HG02678 (cell line): ENCODE measurements around the gene CYP3A5.
"Not testable (repeated sequence)": the region's sequence is repeated elsewhere in the genome, so short reads cannot be mapped to it uniquely, and the experiment has no call there.

Experiments
- ATAC-seq: cut with Tn5 transposase; IDR thresholded peaks from one replicate; pipeline ENCODE4 v1.9.1; 2021; ENCODE audit warnings: mild to moderate bottlenecking, moderate library complexity; ENCODE audit not compliant: unreplicated experiment

CYP3A5 gene

DNA sequence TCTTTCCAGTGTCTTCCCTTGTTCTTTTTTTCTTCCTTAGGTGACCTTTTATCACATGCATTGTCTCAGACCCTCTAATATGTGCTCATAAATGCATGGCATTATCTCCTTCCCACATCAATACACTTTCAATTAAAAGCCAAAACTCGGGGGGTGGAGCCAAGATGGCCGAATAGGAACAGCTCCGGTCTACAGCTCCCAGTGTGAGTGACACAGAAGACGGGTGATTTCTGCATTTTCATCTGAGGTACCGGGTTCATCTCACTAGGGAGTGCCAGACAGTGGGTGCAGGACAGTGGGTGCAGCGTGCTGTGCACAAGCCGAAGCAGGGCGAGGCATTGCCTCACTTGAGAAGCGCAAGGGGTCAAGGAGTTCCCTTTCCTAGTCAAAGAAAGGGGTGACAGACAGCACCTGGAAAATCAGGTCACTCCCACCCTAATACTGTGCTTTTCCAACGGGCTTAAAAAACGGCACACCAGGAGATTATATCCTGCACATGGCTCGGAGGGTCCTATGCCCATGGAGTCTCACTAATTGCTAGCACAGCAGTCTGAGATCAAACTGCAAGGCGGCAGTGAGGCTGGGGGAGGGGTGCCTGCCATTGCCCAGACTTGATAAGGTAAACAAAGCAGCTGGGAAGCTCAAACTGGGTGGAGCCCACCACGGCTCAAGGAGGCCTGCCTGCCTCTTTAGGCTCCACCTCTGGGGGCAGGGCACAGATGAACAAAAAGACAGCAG lies 6.2 kb upstream of the CYP3A5 start:
- not testable (repeated sequence) for ATAC-seq

- ATAC-seq: no peak
Measured at GRCh38 chr7:99685129-99685758, 5.4 kb upstream of the CYP3A5 start.

DNA sequence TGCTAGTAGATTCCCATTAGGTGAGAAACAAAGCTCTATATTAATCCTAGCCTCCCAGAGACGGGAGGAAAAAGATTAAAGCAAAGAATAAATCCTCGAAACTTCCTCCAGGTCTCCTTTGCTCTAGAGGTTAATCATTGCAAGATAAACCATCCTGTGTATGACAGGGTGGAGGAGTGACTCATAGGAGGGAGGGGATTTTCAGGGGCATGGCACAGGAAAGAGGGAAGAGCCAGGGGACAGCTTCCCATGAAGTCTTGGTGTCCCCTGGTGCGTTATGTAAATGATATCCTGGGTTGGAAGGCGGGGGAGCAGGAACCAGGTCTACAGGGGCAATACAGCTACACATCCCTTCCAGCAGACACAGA lies 780 bp downstream of the CYP3A5 start:
- no peak for ATAC-seq

DNA sequence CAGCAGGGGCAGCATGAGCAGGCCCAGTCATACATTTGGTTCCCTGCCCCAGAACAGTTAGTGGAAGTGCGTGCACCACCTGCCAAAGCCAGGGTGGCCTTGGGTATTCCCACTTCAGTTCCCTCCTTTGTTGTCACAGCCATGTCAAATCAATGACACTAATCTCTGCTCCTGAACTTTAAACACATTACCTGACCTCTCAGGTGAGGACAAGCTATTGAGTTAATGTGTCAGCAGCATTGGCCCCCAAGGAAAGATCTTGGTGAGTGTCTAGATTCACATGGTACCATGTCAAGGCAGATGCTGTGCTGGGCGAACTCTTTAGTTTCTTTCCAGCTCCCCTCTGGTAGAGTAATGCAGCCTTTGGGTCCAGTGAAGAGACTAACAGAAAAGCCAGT lies 2.1 kb downstream of the CYP3A5 start:
- no peak for ATAC-seq

- ATAC-seq: no peak
Measured at GRCh38 chr7:99677013-99677647, 2.7 kb downstream of the CYP3A5 start.

DNA sequence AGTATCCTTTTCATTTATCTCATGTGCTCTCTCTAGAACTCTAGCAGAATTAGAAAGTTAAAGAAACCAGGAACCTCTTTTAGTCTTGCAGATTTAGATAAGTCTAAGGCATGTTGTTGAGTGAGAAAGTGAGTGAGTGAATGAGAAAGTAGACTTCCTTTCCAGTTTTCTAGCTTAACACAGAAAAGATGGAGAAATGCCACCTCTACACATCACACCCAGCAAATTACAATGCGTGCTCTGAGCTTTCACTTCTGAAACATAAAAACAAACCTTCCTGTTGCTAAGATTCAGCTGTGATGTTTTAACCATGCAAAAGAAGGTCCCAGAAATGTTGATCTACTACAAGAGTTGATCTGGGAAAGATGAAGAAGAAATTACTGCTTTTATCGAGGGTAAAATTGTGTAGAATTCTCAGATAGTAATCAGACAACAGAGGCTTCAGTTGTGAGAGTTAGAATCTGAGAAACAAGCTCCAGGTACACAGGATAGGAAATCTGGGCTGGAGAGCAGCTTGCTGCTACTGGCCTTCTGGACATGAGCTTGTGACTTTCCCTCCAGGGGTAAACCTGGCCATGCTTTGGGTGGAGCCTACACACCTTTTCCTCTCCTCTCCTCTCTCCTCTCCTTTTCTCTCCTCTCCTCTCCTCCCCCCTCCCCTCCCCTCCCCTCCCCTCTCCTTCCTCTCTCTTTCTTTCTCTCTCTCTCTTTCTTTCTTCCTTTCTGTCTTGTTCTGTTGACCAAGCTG lies 4.6 kb downstream of the CYP3A5 start:
- ATAC-seq: no peak

- no peak for ATAC-seq
Measured at GRCh38 chr7:99672573-99672972, 7.2 kb downstream of the CYP3A5 start.

GRCh38 chr7:99669782-99670181 lies 10.0 kb downstream of the CYP3A5 start:
- ATAC-seq: no peak

DNA sequence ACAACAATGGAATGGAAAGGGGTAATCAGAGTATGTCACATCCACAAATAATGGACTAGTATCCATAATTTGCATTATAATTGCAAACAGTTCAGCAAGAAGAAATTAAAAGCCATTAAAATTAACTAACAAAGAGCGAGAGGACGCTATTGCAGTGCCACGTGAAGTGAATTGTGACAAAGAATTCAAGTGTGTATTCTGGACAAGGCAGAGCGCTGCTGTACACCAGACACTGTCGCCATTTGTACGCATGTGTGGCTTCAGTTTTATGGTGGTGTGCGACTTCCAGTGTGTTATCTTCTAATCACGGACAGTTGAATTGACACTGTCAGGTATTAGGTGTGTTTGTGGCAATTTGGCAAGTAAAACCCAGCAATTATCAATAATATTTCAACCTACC lies 11.3 kb downstream of the CYP3A5 start:
- no peak for ATAC-seq

GRCh38 chr7:99667179-99667578 lies 12.6 kb downstream of the CYP3A5 start:
- ATAC-seq: no peak

DNA sequence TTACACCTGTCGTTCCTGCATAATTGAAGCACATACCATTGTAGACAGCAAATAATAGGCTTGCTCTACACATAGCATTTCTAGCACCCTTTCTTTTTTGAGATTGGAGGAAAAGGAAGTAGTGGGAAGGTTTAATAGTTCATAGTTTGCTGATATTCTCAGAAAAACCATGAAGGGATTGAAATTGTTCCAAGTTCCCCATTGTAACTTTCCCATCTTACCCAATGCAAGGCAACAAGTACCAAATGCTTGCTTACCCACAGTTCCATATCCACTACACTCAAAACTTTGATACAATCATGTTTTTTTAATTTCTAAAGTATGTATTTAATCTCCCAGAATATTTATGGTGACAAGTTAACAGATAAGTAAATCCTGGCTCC lies 13.8 kb downstream of the CYP3A5 start:
- ATAC-seq: no peak

DNA sequence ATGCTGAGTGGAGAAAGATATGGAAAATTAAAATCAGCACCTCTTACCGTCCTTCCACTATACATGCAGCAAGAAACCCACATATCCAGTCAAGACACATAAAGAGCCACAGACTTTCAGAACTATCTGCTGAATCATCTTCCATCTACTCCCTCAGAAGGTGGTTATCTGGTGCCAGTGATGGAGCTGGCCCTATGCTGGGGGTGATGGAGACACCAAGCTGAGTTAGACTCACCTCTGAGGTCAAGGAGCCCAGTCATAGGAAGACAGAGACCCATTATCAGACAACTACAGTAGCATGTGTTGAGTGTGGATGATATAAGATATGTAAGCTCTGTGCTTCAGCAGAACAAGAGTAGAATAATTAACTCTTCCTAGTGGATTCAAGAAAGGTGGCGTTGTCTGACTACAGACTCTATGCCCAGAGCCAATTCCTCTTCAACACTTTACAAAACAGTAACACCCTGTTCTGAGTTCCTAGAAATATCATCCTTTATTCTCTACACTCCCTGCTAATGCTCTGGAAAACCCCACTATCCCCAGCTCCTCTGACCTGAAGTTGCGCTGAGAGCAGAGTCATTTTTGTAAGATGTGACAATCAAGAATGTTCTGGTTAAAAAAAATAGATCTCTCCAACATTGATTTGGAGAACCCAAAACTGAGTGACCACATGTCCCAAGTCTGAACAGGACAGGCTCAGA lies 14.3 kb downstream of the CYP3A5 start:
- ATAC-seq: no peak

DNA sequence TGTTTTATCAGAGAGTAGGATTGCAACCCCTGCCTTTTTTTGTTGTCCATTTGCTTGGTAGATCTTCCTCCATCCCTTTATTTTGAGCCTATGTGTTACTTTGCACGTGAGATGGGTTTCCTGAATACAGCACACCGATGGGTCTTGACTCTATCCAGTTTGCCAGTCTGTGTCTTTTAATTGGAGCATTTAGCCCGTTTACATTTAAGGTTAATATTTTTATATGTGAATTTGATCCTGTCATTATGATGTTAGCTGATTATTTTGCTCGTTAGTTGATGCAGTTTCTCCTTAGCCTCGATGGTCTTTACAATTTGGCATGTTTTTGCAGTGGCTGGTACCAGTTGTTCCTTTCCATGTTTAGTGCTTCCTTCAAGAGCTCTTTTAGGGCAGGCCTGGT lies 21.9 kb downstream of the CYP3A5 start:
- not testable (repeated sequence) for ATAC-seq

GRCh38 chr7:99654626-99655025 lies 25.2 kb downstream of the CYP3A5 start:
- ATAC-seq: not testable (repeated sequence)

DNA sequence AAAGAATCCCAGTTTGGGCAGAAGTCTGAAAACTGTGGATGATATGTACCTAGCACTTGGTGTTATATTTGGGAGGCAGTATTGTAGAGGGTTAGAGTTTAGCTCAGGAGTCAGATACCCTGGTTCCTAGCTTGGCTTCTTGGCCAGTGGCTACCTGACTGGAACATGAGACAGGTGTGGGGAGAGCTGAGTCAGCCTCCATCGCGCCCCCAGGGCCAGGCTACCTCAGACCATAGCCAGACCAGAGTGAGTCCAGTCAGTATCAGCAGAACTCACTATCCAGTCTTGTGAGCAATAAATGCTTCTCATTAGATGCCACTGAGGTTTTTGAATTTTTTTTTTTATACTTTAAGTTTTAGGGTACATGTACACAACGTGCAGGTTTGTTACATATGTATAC lies 26.0 kb downstream of the CYP3A5 start:
- no peak for ATAC-seq

- ATAC-seq: not testable (repeated sequence)
Measured at GRCh38 chr7:99653269-99653668, 26.5 kb downstream of the CYP3A5 start.

DNA sequence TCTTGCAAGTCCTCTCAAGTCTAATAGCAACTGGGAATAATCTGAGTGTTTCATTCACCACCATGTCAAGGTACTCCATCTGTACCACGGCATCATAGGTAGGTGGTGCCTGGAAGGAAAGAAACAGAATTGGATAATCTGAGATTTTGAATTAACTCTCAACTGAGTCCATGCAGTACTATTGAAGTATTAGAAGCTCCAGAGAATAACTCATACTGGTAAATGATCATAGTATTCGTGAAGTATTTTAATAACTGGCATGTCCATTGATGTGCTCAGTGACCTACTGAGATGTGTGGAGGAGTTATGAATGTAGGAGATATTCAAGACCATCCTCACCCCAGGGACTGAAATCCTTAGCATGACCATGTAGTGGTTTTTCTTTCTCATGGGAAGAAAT lies 27.1 kb downstream of the CYP3A5 start:
- ATAC-seq: no peak

- no peak for ATAC-seq
Measured at GRCh38 chr7:99651290-99651689, 28.5 kb downstream of the CYP3A5 start.

GRCh38 chr7:99648843-99649242 lies 31.0 kb downstream of the CYP3A5 start:
- no peak for ATAC-seq

GRCh38 chr7:99645590-99645989 lies 34.2 kb downstream of the CYP3A5 start:
- no peak for ATAC-seq

- no peak for ATAC-seq
Measured at GRCh38 chr7:99644431-99644830, 35.4 kb downstream of the CYP3A5 start.
